ENCODE data around the gene POLR3B.
"Not testable (repeated sequence)": the region's sequence is repeated elsewhere in the genome, so short reads cannot be mapped to it uniquely, and the experiment has no call there.

Gene POLR3B

GRCh38 chr12:106477627-106478026 is 120.1 kb downstream of the POLR3B start:
- DNase-seq: not testable (repeated sequence)

DNA sequence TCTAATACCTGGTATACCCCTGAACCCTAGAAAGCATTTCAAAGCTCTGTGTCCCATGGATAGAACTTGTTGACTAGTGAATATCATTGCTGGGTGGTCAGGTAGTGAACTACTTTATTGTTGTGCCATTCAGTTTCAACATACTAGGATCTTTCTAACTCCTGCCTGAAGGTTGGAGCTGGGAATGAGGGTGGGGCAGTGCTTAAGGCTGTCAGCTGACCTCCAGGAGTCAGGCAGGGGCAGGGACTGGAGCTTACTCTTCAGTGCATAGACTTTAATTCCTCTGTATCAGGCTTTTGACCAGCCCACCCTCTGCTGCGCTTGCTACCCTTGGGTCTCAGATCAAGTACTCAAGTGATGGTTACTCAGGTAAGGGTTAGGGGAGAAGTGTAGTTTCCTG is 122.7 kb downstream of the POLR3B start:
- DNase-seq: no peak

DNA sequence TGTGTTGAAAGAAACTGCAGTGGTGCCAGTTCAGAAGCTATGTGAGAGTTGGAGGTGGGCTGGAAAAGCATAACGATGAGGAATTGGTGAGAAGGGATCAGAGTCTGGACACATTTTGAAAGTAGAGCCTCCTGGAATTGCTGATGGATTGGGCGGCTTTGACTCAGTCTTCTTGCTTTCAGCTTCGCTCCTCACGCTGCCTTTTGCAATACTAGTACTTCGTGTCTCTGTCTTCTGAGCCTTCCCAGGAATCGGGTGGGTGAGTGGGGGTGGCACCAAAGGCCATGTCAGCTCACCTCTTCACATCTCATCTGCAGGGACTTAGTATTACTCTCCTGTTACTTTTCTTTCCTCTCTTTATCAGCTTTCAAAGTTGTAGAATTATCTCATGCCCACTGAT is 123.7 kb downstream of the POLR3B start:
- no peak for DNase-seq

- DNase-seq: no peak
These were observed 130.1 kb downstream of the POLR3B start for GRCh38 chr12:106487664-106488063.

DNA sequence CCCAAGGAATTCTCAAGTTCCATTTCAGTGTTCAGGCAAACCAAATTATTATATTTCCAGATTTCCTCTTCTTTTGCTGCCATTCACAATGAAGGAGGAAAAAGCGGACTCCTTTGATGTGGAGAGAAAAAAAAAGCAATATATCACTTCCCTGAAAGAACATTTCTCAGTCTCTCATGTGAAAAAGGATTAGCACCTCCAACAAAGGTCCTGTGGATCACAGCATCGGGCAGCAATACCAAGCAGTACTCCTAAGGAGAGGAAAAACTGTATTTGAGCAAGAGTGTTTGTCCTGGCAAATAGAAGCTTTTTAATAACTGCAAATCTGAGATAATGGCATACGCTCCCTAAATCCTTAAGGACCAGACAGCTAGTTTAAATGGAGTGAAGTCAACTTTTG is 131.3 kb downstream of the POLR3B start:
- DNase-seq: no peak

DNA sequence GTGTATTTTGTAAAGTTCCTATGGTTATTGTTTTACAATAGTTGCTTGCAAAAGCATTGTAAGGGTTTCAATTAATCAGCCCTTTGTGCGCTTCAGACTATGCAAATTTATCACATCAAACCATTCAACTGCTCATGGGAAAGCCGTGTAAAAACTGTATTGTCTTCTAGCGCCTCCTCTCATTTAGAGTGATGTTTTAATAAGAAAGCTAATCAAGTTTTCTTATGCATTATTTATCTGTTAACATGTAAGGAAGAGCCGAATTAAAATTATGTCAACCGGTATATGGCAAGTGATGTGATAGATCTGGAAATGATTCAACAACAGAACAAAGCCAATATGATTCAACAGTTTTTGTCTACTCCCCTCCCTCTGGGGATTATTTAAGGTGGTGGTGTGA is 132.7 kb downstream of the POLR3B start:
- no peak for DNase-seq

DNA sequence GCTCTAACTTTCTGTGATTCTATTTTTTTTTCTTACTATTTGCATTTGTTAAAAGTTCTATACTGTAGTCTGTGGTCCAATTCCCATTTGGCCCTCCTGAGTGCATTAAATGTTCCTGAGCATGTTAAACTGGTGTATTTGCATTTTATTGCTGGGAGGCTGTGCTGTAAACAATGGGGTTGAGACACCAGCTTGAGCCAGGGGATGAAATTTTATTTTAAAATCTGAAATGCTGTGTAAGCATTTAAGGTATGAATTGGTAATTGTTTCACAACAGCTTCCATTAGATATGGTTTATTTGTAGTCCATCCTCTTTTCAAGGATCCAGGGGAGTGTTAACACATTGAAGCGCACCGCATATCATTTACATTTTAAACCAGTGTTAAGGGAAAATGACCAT is 135.3 kb downstream of the POLR3B start:
- DNase-seq: no peak

DNA sequence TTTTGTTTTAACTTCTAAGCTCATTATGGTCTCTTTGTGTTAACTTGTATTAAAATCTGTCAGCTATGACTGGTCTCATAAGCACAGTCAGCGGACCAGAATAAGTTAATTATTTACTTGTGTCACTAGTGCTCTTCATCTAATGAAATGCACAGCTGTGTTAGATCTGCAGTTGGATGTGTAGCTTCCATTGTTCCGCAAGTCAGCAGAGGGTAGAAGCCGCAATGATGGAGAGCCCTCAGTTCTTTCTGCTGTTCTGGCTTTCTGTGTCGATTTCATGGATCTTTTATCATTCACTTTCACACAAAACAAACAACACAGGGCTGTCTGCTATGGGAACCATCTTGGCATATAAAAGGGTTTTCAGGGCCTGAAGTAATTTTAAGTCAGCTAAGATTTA is 136.0 kb downstream of the POLR3B start:
- DNase-seq: no peak

- no peak for DNase-seq
These were observed 137.9 kb downstream of the POLR3B start for GRCh38 chr12:106495354-106495965.

DNA sequence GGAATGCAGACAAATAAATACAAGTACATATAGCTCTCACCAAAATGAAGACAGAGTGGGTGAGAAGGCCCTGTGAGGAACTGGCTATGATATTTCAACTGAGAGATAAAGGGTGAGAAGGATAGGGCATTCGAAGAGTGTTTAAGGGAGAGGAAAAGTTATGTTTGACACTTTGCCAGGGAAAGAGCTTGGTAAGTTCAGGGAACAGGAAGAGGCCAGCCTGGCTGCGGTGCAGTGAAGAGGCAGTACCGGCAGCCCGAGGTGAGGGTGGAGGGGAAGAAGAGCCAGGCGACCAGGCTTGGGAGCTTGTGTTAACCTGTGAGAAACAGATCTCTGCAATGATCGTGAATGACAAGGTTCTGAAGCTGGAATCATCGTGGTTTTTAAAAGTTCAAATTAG is 140.5 kb downstream of the POLR3B start:
- DNase-seq: no peak

- DNase-seq: no peak
These were observed 142.1 kb downstream of the POLR3B start for GRCh38 chr12:106499628-106500027.

DNA sequence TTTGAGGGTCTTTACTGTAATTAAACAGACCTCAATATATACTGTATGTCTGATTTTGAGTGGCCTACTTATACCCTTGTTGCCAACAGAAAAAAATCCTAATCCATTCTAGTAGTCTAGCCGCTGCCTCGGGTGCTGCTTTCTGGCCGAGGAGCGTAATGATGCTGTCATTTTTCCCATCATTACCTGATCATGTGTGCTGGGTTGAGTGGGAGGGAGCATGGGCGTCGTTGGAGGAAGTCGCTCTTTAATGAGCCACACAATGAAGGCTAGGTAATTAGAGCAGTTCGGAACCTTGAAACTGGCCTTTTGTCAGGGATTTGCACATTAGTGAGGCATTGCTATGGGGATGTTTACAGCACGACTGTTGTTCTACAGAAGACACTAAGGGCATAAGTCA is 149.1 kb downstream of the POLR3B start:
- DNase-seq: no peak

GRCh38 chr12:106508966-106509365 is 151.4 kb downstream of the POLR3B start:
- DNase-seq: no peak

DNA sequence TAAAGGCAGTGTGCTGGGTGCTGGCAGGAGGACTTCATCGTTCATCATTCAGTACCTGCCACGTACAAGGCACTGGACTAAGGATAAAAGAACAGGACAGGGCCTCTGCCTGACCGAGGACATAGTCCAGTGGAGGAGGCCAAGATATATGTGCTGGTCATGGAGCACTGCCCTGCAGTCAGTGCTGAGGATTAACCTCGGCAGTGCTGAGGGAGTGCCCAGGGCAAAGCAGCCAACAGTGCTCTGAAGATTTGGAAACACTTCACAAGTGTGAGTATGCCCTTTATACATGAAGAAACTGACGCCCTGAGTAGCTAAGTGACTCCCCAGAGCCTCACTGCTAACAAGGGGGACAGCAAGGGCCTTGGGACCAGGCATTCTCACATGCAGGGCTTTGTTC is 153.8 kb downstream of the POLR3B start:
- DNase-seq: no peak

- DNase-seq: no peak
These were observed 159.8 kb downstream of the POLR3B start for GRCh38 chr12:106517314-106517713.

DNA sequence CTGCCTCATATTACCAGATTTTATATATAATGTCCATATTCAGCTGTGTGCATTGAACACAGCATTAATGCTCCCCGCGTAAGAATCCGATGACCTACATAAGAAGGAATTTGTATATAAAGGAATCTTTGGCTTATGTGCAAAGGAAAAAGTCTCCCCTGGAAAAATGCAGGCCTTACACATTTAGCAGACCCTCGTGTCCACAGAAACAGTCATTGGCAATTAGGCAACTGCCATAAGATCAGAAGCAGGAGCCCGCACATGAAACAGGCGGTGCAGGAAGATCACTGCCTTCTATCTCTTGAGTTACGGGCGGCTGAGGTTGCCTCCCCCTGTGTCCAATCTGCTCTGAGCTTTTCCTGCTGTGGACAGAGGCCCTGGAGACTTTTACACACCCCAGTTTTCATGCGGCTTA is 162.1 kb downstream of the POLR3B start:
- no peak for DNase-seq

DNA sequence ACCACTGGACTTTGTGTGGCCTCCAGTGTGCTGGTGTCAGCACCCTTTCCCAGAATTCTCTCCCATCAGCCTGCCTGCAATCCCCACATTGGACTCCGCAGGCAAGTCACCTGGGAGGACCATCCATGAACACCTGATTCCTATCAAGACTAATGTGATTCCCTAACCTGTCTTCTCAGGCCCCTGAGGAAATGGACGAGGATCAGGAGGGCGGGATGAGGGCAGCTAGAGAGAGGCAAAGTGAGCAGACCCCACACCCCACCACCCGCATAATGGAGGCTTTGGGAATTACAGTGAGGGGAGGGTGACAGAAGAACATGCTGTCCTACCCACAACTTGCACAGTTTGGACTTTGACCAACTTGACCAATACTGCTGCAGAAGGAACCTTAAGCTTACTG is 164.4 kb downstream of the POLR3B start:
- DNase-seq: no peak

GRCh38 chr12:106522708-106523107 is 165.2 kb downstream of the POLR3B start:
- DNase-seq: no peak

- DNase-seq: no peak
These were observed 169.8 kb downstream of the POLR3B start for GRCh38 chr12:106527356-106527755.

GRCh38 chr12:106541201-106541600 is 183.7 kb downstream of the POLR3B start:
- DNase-seq: no peak

DNA sequence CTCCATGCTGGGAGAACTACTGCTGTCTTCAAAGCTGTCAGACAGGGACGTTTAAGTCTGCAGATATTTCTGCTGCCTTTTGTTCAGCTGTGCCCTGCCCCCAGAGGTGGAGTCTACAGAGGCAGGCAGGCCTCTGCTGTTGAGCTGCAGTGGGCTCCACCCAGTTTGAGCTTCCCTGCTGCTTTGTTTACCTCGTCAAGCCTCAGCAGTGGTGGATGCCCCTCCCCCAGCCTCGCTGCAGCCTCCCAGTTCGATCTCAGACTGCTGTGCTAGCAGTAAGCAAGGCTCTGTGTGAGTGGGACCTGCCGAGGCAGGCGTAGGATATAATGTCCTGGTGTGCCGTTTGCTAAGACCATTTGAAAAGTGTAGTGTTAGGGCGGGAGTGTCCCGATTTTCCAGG is 193.9 kb downstream of the POLR3B start:
- no peak for DNase-seq

- no peak for DNase-seq
These were observed 194.7 kb downstream of the POLR3B start for GRCh38 chr12:106552228-106552627.
